ENCODE measurements around the gene HTRA1. TPM values are rescaled to one million over a fixed set of nuclear protein-coding genes. Genes with fewer than 3 reads are reported as not detected.

The HTRA1 gene
- total RNA-seq, 4 donors from 2014 or later, result 71.0 to 113 (median 84.1) TPM

DNA sequence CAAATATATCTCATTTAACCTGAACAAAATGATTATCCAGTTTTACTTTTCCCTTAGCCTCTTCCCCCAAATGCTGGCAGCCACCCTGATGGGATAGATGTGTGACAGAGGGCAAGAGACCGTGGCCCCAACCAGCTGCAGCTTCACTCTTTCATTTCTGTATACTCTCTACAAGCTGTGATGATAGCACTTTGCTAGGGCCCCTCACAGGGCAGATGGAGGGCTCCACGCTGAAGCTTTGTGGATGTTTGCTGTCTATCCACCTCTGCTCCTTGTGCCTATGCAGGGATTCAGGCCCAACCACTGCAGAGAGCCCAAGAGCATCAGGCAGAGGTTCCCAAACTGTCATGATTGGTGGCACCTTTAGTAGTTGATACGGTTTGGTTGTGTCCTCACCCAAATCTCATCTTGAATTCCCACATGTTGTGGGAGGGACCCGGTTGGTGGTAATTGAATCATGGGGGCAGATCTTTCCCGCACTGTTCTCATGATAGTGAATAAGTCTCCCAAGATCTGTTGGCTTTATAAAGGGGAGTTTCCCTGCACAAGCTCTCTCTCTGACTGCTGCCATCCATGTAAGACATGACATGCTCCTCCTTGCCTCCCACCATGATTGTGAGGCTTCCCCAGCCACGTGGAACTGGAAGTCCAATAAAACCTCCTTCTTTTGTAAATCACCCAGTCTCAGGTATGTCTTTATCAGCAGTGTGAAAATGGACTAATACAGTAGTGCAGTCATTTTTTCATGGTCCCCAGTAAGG lies 20.1 kb downstream of the HTRA1 start:
- DNase-seq (ENCODE audit: low spot score in 2 of 2), result peak in 1 of 2 donors; percentile 31
- 85 to 95% methylated on average over 6 of the region's 6 CpGs for WGBS, 2 donors
- TF ChIP-seq, protein P1, sequence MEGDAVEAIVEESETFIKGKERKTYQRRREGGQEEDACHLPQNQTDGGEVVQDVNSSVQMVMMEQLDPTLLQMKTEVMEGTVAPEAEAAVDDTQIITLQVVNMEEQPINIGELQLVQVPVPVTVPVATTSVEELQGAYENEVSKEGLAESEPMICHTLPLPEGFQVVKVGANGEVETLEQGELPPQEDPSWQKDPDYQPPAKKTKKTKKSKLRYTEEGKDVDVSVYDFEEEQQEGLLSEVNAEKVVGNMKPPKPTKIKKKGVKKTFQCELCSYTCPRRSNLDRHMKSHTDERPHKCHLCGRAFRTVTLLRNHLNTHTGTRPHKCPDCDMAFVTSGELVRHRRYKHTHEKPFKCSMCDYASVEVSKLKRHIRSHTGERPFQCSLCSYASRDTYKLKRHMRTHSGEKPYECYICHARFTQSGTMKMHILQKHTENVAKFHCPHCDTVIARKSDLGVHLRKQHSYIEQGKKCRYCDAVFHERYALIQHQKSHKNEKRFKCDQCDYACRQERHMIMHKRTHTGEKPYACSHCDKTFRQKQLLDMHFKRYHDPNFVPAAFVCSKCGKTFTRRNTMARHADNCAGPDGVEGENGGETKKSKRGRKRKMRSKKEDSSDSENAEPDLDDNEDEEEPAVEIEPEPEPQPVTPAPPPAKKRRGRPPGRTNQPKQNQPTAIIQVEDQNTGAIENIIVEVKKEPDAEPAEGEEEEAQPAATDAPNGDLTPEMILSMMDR (IDR thresholded peaks at IDR 0.05), result no peak
- no peak for TF ChIP-seq POLR2A (IDR thresholded peaks at IDR 0.05)
- intact Hi-C loops (cut with DNase I; ENCODE audit: low total_unique reads), result no loop called here
- no peak overlapping the region for H3K4me3 ChIP-seq (ENCODE audit: low read depth, poor library complexity, severe bottlenecking)

DNA sequence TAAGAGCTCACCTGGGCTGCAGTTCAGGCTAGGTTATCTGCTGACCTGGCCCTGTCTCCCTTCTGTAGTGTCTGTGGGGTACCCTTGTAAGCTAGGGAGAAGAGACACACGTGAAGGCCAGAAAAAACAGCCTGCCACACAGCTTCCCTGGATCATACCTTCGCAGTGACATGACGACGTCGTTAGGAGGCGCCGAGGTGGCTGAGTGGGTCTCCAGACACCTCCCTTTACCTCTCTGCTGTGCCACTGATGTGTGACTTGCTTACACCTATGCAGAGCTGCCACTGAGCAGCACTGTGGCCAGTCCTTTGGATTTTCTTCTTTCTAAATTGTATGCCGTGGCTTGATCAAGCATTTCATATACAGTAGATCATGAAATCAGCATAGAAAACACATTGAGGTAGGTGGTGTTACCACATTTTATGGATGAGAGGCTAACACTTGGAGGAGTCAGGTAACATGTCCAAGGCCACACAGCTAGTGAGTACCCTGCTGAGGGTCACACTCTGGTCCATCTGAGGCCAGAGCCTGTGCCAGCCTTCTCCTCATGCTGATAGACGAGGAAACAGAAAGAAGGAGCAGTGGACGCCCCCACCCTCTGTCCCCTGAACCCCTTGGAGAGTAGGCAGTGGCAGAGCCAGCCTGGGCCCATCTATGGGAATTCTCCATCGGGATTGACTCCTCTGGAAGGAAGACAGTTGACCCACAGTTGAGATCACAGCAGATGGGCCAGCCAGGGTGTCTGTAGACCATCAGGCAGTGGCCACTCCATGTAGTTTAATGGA lies 23.1 kb downstream of the HTRA1 start:
- 95 to 97% methylated on average over 11 of the region's 11 CpGs for WGBS, 2 donors
- intact Hi-C loops (cut with DNase I; ENCODE audit: low total_unique reads), result no loop called here
- no peak for TF ChIP-seq POLR2A (IDR thresholded peaks at IDR 0.05)
- TF ChIP-seq, protein P1 (IDR thresholded peaks at IDR 0.05), result no peak
- H3K4me3 ChIP-seq (ENCODE audit: low read depth, poor library complexity, severe bottlenecking), result no peak overlapping the region
- peak in 1 of 2 donors; percentile 66 for DNase-seq (ENCODE audit: low spot score in 2 of 2)

DNA sequence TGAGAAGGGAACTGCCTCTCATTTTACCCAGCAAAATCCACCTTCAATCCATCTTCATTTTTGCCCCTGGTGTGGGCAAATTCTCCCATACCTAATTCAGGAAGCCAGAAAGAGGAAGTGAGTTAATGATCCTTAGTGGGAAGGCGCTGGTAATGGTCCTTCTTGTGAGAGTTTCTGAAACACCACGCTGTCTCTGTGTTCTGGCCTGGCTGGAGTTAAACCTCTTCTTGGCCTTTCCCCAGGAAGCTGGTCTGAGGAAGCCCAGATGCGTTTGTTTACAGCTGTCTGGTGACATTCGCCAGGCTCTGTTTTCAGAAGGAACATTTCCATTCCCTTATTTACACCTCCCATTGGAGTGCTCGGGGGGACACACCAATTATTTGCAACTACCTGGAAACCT lies 24.3 kb downstream of the HTRA1 start:
- H3K4me3 ChIP-seq (ENCODE audit: low read depth, poor library complexity, severe bottlenecking), result no peak overlapping the region
- intact Hi-C loops (cut with DNase I; ENCODE audit: low total_unique reads), result no loop called here
- no peak for DNase-seq (ENCODE audit: low spot score in 2 of 2)
- WGBS, 2 donors, result 34 to 38% methylated on average over 5 of the region's 5 CpGs
- TF ChIP-seq, protein P1 (IDR thresholded peaks at IDR 0.05), result no peak
- TF ChIP-seq POLR2A (IDR thresholded peaks at IDR 0.05), result no peak

DNA sequence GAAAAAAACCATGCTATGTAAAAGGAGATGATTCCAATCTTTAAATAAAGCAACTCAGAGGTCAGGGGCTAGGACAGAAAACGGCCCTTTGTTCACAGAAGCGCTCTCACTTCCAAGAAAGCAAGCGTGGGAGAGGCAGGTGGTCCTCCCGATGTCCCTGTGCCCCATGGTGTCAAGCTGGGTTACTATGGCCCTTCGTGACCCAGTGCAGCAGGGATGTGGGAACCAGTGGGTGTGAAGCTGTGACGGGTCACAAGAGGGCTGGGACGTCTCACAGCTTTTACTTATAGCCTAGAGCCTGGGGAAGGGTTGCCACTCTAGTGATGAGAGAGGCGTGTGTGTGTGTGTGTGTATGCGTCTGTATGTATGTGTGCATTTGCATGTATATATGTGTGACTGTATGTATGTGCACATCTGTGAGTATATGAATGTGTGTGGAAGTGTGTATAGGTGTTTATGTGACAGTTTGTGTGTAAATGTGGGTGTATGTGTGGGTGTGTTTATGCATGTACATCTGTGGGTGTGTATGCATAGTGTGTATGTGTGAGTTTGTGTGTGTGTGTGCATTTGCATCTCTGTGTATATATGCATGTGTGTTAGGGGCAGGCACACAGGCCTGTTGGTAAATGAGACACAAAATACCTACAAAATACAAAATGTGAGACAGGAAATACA lies 25.2 kb downstream of the HTRA1 start:
- no peak for TF ChIP-seq POLR2A (IDR thresholded peaks at IDR 0.05)
- TF ChIP-seq, protein P1 (IDR thresholded peaks at IDR 0.05), result no peak
- DNase-seq (ENCODE audit: low spot score in 2 of 2), result no peak
- intact Hi-C loops (cut with DNase I; ENCODE audit: low total_unique reads), result no loop called here
- WGBS, 2 donors, result 75 to 84% methylated on average over 9 of the region's 9 CpGs
- H3K4me3 ChIP-seq (ENCODE audit: low read depth, poor library complexity, severe bottlenecking), result no peak overlapping the region

DNA sequence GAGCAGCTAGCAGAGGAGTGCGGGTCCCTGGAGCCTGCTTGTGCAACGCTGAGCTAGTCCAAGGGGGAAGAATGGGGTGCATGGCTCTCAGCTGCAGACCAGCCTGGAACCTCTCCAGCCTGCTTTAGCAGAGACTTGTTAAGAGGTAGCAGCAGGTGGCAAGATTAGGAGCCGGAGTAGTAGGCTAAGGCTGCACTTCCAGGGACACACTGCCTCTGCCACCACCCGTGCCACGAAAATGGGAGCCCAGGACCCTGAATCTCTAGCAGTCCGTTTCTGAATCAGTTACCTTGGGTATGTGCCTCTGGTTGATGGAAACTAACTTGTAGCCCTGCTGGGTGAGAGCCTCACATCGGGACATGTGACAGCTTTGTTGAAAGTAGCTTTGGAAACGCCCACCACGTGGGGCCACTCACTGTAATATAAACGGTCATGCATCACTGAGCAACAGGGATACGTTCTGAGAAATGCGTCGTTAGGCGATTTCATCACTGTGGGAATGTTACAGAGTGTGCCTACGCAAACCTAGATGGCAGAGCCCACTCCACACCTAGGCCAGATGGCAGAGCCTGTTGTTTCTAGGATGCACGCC lies 25.9 kb downstream of the HTRA1 start:
- TF ChIP-seq, protein P1 (IDR thresholded peaks at IDR 0.05), result no peak
- TF ChIP-seq POLR2A (IDR thresholded peaks at IDR 0.05), result no peak
- 68% methylated on average over 16 of the region's 16 CpGs for WGBS, 2 donors
- intact Hi-C loops (cut with DNase I; ENCODE audit: low total_unique reads), result no loop called here

More for the DNA sequence above, 25.9 kb downstream of the HTRA1 start:
- no peak overlapping the region for H3K4me3 ChIP-seq (ENCODE audit: low read depth, poor library complexity, severe bottlenecking)
- no peak for DNase-seq (ENCODE audit: low spot score in 2 of 2)

Measured in lower leg skin (tissue), 4 donors.